ENCODE results near the gene MLC1.

Gene MLC1

GRCh38 chr22:50085211-50085972 is at the start of gene MLC1:
MLC1 (minus strand) TSS chr22:50085426; CDS start chr22:50084902, 524 bp downstream.
- H3K4me1 ChIP-seq (ENCODE audit: control insufficient read depth in 1 of 2, insufficient read depth in 2 of 2, low read length in 2 of 2) = no peaks in the 10 kb centered on the region
- no peaks in the 10 kb centered on the region for H3K27me3 ChIP-seq (ENCODE audit: low read depth, low read length)
- no peaks in the 10 kb centered on the region for H3K36me3 ChIP-seq (ENCODE audit: control insufficient read depth in 1 of 2, insufficient read depth in 2 of 2, low read length in 2 of 2)
- H3K4me3 ChIP-seq (ENCODE audit: low read depth in 1 of 2, low read length in 2 of 2) = peak within 1 kb of the TSS in 1 of 2 donors; percentile 18
- H3K27ac ChIP-seq (ENCODE audit: low read length) = no peak within 1 kb of the TSS
- peaks cover 3 to 8% of the 10 kb centered on the region in 2 donors for H3K9me3 ChIP-seq (ENCODE audit: control insufficient read depth in 1 of 2, low read length in 2 of 2)

DNA sequence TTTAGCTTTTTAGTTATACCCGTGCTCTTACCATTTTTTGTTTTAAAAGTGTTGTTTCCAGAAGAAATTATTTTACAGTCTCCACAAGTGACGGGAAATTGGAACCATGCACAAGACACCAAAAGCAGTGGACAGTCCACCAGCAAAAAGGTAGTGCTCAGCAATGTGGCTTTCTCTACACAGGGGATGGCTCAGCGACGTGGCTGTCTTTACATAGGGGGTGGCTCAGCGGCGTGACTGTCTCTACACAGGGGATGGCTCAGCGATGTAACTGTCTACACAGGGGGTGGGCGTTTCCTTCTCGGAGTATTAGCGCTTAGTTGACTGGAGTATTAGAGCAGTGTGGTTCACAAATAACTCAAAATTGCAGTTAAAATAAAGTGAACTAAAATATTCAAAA is 49.3 kb upstream of the MLC1 start:
- no peak overlapping the region for H3K4me3 ChIP-seq (ENCODE audit: low read depth in 1 of 2, low read length in 2 of 2)
- no peaks in the 10 kb centered on the region for H3K36me3 ChIP-seq (ENCODE audit: control insufficient read depth in 1 of 2, insufficient read depth in 2 of 2, low read length in 2 of 2)
- H3K27me3 ChIP-seq (ENCODE audit: low read depth, low read length) = no peaks in the 10 kb centered on the region
- no peaks in the 10 kb centered on the region for H3K4me1 ChIP-seq (ENCODE audit: control insufficient read depth in 1 of 2, insufficient read depth in 2 of 2, low read length in 2 of 2)
- no peaks in the 10 kb centered on the region for H3K9me3 ChIP-seq (ENCODE audit: control insufficient read depth in 1 of 2, low read length in 2 of 2)
- H3K27ac ChIP-seq (ENCODE audit: low read length) = no peak overlapping the region

GRCh38 chr22:50131894-50132293 is 46.7 kb upstream of the MLC1 start:
- no peak overlapping the region for H3K27ac ChIP-seq (ENCODE audit: low read length)
- H3K4me1 ChIP-seq (ENCODE audit: control insufficient read depth in 1 of 2, insufficient read depth in 2 of 2, low read length in 2 of 2) = no peaks in the 10 kb centered on the region
- no peaks in the 10 kb centered on the region for H3K9me3 ChIP-seq (ENCODE audit: control insufficient read depth in 1 of 2, low read length in 2 of 2)
- H3K36me3 ChIP-seq (ENCODE audit: control insufficient read depth in 1 of 2, insufficient read depth in 2 of 2, low read length in 2 of 2) = no peaks in the 10 kb centered on the region
- no peaks in the 10 kb centered on the region for H3K27me3 ChIP-seq (ENCODE audit: low read depth, low read length)
- H3K4me3 ChIP-seq (ENCODE audit: low read depth in 1 of 2, low read length in 2 of 2) = no peak overlapping the region

DNA sequence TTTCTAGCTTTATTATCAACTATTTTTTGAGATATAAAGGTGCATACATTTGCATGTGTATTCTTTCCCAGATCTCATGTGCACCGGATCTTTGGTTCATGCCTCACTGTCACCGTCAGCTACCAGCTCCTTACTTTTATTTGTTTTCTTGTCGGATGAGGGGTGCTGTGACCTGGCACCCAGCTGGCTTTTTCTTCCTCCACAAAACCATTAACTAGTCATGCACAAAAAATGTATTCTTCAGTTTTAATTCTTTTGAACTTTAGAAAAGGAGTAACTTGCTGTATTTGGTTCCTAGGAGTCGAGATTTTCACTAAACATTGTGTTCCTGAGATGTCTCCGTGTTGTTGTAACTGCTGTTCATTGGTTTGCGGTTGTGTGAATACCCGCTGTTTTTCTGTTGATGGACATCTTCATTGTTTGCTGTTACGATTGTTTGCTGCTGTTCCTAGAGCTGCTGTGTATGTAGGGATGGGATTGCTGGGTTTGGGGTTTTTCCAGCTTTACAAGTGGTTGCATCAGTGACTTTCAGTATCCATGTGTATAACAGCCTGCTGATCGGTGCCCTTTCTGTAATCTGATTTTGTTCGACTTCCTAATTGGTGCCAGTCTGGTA is 44.0 kb upstream of the MLC1 start:
- Histone ChIP-seq H3K9me3 (ENCODE audit: control insufficient read depth in 1 of 2, low read length in 2 of 2) (no peaks in the 10 kb centered on the region), H3K4me3 (ENCODE audit: low read depth in 1 of 2, low read length in 2 of 2) (no peak overlapping the region), H3K27ac (ENCODE audit: low read length) (no peak overlapping the region), H3K27me3 (ENCODE audit: low read depth, low read length) (no peaks in the 10 kb centered on the region), H3K36me3 (ENCODE audit: control insufficient read depth in 1 of 2, insufficient read depth in 2 of 2, low read length in 2 of 2) (no peaks in the 10 kb centered on the region), H3K4me1 (ENCODE audit: control insufficient read depth in 1 of 2, insufficient read depth in 2 of 2, low read length in 2 of 2) (no peaks in the 10 kb centered on the region)

- no peak overlapping the region for H3K4me3 ChIP-seq (ENCODE audit: low read depth in 1 of 2, low read length in 2 of 2)
- H3K27ac ChIP-seq (ENCODE audit: low read length) = no peak overlapping the region
- H3K9me3 ChIP-seq (ENCODE audit: control insufficient read depth in 1 of 2, low read length in 2 of 2) = no peaks in the 10 kb centered on the region
- H3K36me3 ChIP-seq (ENCODE audit: control insufficient read depth in 1 of 2, insufficient read depth in 2 of 2, low read length in 2 of 2) = no peaks in the 10 kb centered on the region
- H3K27me3 ChIP-seq (ENCODE audit: low read depth, low read length) = no peaks in the 10 kb centered on the region
- H3K4me1 ChIP-seq (ENCODE audit: control insufficient read depth in 1 of 2, insufficient read depth in 2 of 2, low read length in 2 of 2) = no peaks in the 10 kb centered on the region
Observed at GRCh38 chr22:50125029-50125428, 39.8 kb upstream of the MLC1 start.

- Histone ChIP-seq H3K27me3 (ENCODE audit: low read depth, low read length) (no peaks in the 10 kb centered on the region), H3K9me3 (ENCODE audit: control insufficient read depth in 1 of 2, low read length in 2 of 2) (no peaks in the 10 kb centered on the region), H3K27ac (ENCODE audit: low read length) (no peak overlapping the region), H3K4me1 (ENCODE audit: control insufficient read depth in 1 of 2, insufficient read depth in 2 of 2, low read length in 2 of 2) (peaks cover 0 to 5% of the 10 kb centered on the region in 2 donors), H3K4me3 (ENCODE audit: low read depth in 1 of 2, low read length in 2 of 2) (no peak overlapping the region), H3K36me3 (ENCODE audit: control insufficient read depth in 1 of 2, insufficient read depth in 2 of 2, low read length in 2 of 2) (no peaks in the 10 kb centered on the region)
Observed at GRCh38 chr22:50123119-50123518, 37.9 kb upstream of the MLC1 start.

DNA sequence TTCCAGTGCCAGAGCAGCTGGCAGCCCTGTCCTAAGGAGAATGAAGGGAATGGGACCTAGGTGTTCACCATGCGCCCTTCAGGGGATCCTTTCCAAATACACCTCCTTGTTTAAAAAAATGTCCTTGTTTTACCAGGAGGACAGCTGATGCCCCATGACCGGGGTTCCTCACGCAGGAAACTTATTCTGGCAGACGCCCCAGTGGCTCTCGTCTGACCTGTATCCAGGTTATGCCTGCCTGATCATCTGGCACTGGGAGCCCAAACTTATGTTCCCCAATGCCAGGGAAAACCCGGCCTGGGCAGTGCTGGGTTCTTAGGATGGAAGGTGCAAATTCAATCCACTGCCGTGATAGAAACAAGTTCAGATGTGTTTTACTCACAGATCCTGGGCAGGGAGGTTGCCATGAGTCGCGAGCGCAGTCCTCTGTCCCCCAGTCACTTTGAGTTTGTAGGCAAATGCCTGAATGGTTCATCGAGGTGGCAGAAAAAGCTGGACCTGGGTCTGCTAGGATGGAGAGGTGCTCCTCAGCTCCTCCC is 36.0 kb upstream of the MLC1 start:
- Histone ChIP-seq H3K27me3 (ENCODE audit: low read depth, low read length) (no peaks in the 10 kb centered on the region), H3K27ac (ENCODE audit: low read length) (no peak overlapping the region), H3K36me3 (ENCODE audit: control insufficient read depth in 1 of 2, insufficient read depth in 2 of 2, low read length in 2 of 2) (no peaks in the 10 kb centered on the region), H3K4me1 (ENCODE audit: control insufficient read depth in 1 of 2, insufficient read depth in 2 of 2, low read length in 2 of 2) (peaks cover 0 to 5% of the 10 kb centered on the region in 2 donors), H3K9me3 (ENCODE audit: control insufficient read depth in 1 of 2, low read length in 2 of 2) (no peaks in the 10 kb centered on the region), H3K4me3 (ENCODE audit: low read depth in 1 of 2, low read length in 2 of 2) (no peak overlapping the region)

DNA sequence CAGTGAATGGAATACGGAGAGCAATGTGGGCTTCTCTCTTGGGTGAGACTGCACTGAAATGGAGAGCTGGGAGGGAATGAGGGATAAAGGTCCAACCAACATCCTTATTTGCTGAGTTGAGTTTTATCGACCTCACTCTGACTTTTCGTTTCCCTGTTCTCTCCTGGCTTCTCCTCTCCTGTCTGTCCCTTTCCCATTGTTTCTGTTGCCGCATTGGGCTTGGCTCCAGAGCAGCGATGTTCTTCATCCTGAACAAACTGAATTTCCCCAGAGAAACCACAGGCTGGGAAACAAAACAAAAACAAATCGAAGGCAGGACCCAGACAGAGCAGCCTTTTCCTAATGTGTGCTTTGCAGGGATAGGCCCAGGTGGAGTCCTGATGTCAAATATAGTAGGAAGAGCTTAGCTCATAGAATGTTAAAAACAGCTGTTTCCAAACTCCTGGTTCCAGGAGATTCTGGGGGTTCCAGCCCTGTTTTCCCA is 34.6 kb upstream of the MLC1 start:
- peaks cover 0 to 15% of the 10 kb centered on the region in 2 donors for H3K4me1 ChIP-seq (ENCODE audit: control insufficient read depth in 1 of 2, insufficient read depth in 2 of 2, low read length in 2 of 2)
- no peaks in the 10 kb centered on the region for H3K36me3 ChIP-seq (ENCODE audit: control insufficient read depth in 1 of 2, insufficient read depth in 2 of 2, low read length in 2 of 2)
- H3K9me3 ChIP-seq (ENCODE audit: control insufficient read depth in 1 of 2, low read length in 2 of 2) = no peaks in the 10 kb centered on the region
- no peak overlapping the region for H3K27ac ChIP-seq (ENCODE audit: low read length)
- no peak overlapping the region for H3K4me3 ChIP-seq (ENCODE audit: low read depth in 1 of 2, low read length in 2 of 2)
- H3K27me3 ChIP-seq (ENCODE audit: low read depth, low read length) = no peaks in the 10 kb centered on the region

GRCh38 chr22:50119169-50119767 is 34.0 kb upstream of the MLC1 start:
- Histone ChIP-seq H3K9me3 (ENCODE audit: control insufficient read depth in 1 of 2, low read length in 2 of 2) (no peaks in the 10 kb centered on the region), H3K36me3 (ENCODE audit: control insufficient read depth in 1 of 2, insufficient read depth in 2 of 2, low read length in 2 of 2) (no peaks in the 10 kb centered on the region), H3K4me1 (ENCODE audit: control insufficient read depth in 1 of 2, insufficient read depth in 2 of 2, low read length in 2 of 2) (peaks cover 0 to 15% of the 10 kb centered on the region in 2 donors), H3K27me3 (ENCODE audit: low read depth, low read length) (no peaks in the 10 kb centered on the region), H3K4me3 (ENCODE audit: low read depth in 1 of 2, low read length in 2 of 2) (no peak overlapping the region), H3K27ac (ENCODE audit: low read length) (no peak overlapping the region)

- Histone ChIP-seq H3K27me3 (ENCODE audit: low read depth, low read length) (no peaks in the 10 kb centered on the region), H3K27ac (ENCODE audit: low read length) (no peak overlapping the region), H3K36me3 (ENCODE audit: control insufficient read depth in 1 of 2, insufficient read depth in 2 of 2, low read length in 2 of 2) (no peaks in the 10 kb centered on the region), H3K4me1 (ENCODE audit: control insufficient read depth in 1 of 2, insufficient read depth in 2 of 2, low read length in 2 of 2) (peaks cover 0 to 15% of the 10 kb centered on the region in 2 donors), H3K4me3 (ENCODE audit: low read depth in 1 of 2, low read length in 2 of 2) (no peak overlapping the region), H3K9me3 (ENCODE audit: control insufficient read depth in 1 of 2, low read length in 2 of 2) (no peaks in the 10 kb centered on the region)
Observed at GRCh38 chr22:50118557-50119168, 33.4 kb upstream of the MLC1 start.

DNA sequence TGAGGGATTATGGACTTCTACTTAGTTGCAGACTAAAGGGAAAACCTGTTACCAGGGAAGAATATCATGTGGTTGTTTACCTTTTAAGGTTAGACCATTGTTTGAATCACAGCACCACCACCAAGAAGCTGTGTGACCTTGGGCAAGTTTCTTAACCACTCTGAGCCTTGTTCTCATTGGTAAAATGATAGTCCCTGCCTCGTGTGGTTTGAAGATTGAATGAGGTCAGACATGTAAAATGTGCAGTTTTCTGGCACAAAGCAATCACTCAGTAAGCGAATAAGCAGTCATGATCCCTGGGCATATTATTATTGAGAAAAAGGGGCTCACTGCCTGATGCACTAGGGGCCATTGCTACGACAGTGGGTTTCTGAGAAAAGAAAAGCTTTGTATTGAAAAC is 32.9 kb upstream of the MLC1 start:
- no peaks in the 10 kb centered on the region for H3K9me3 ChIP-seq (ENCODE audit: control insufficient read depth in 1 of 2, low read length in 2 of 2)
- no peak overlapping the region for H3K4me3 ChIP-seq (ENCODE audit: low read depth in 1 of 2, low read length in 2 of 2)
- no peak overlapping the region for H3K27ac ChIP-seq (ENCODE audit: low read length)
- peaks cover 0 to 15% of the 10 kb centered on the region in 2 donors for H3K4me1 ChIP-seq (ENCODE audit: control insufficient read depth in 1 of 2, insufficient read depth in 2 of 2, low read length in 2 of 2)
- no peaks in the 10 kb centered on the region for H3K36me3 ChIP-seq (ENCODE audit: control insufficient read depth in 1 of 2, insufficient read depth in 2 of 2, low read length in 2 of 2)
- H3K27me3 ChIP-seq (ENCODE audit: low read depth, low read length) = no peaks in the 10 kb centered on the region

Data from muscle layer of duodenum (tissue), 2 donors.